Measurements from ENCODE around the gene YBEY.

Gene YBEY

DNA sequence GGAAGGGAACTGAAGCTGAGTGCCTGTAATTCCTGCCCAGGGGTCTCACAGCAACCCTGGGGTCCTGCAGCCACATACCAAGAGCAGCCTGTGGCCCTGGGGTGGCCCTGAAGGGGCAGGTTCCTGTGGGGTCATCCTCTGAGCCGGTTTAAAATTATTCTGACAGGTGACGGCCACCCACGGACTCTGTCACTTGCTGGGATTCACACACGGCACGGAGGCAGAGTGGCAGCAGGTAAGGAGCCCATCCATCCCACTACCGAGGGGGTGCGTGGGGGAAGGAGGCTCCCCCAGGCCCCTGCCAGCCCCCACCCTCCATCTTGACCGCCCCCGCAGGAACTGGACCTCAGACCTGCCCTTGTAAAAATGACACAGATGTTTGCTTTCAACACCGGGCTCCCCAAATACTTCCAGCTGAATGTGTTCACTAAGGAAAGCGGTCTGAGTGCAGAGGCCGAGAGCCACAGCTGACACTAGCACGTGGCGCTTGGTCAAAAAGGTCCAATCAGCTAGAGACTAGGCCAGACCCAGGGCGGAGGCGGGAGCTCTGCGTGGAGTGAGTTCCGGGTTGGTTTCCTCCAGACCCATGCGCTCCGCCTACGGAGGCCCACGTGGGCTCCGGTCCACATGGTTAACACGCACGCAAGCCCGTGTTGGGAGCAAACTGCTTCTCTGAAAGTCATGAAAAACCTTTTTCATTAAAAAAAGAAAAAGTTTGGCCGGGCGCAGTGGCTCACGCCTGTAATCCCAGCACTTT lies 10.0 kb downstream of the YBEY start:
- TF ChIP-seq, protein P1, sequence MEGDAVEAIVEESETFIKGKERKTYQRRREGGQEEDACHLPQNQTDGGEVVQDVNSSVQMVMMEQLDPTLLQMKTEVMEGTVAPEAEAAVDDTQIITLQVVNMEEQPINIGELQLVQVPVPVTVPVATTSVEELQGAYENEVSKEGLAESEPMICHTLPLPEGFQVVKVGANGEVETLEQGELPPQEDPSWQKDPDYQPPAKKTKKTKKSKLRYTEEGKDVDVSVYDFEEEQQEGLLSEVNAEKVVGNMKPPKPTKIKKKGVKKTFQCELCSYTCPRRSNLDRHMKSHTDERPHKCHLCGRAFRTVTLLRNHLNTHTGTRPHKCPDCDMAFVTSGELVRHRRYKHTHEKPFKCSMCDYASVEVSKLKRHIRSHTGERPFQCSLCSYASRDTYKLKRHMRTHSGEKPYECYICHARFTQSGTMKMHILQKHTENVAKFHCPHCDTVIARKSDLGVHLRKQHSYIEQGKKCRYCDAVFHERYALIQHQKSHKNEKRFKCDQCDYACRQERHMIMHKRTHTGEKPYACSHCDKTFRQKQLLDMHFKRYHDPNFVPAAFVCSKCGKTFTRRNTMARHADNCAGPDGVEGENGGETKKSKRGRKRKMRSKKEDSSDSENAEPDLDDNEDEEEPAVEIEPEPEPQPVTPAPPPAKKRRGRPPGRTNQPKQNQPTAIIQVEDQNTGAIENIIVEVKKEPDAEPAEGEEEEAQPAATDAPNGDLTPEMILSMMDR (IDR thresholded peaks at IDR 0.05; ENCODE audit: low read depth, low read length) = no peak
- no peak for TF ChIP-seq EZH2phosphoT487 (IDR thresholded peaks at IDR 0.05; ENCODE audit: low read depth)
- H3K4me1 ChIP-seq (ENCODE audit: low read length) = peaks cover 5% of the 10 kb centered on the region; the same call in 1 of the 2 replicates
- no peaks in the 10 kb centered on the region for H3K79me2 ChIP-seq (ENCODE audit: low read length)
- H3K9ac ChIP-seq (ENCODE audit: low read length) = no peak overlapping the region
- H2AFZ ChIP-seq (ENCODE audit: low read depth, low read length) = no peak overlapping the region
- H3K9me3 ChIP-seq (ENCODE audit: insufficient read depth, low read length) = 0 out of 2 replicates have a peak, but pooled peaks cover 3% of the 10 kb centered on the region
- H3K4me3 ChIP-seq (ENCODE audit: low read length) = no peak overlapping the region
- H4K20me1 ChIP-seq (ENCODE audit: insufficient read depth, low read length) = no peaks in the 10 kb centered on the region
- H3K4me2 ChIP-seq (ENCODE audit: low read length) = no peak overlapping the region
- no peaks in the 10 kb centered on the region for H3K27me3 ChIP-seq (ENCODE audit: low read depth, low read length)
- H3K27ac ChIP-seq (ENCODE audit: low read length) = no peak overlapping the region
- H3K36me3 ChIP-seq (replicated peaks; ENCODE audit: low read depth, low read length) = peaks cover 15% of the 10 kb centered on the region

DNA sequence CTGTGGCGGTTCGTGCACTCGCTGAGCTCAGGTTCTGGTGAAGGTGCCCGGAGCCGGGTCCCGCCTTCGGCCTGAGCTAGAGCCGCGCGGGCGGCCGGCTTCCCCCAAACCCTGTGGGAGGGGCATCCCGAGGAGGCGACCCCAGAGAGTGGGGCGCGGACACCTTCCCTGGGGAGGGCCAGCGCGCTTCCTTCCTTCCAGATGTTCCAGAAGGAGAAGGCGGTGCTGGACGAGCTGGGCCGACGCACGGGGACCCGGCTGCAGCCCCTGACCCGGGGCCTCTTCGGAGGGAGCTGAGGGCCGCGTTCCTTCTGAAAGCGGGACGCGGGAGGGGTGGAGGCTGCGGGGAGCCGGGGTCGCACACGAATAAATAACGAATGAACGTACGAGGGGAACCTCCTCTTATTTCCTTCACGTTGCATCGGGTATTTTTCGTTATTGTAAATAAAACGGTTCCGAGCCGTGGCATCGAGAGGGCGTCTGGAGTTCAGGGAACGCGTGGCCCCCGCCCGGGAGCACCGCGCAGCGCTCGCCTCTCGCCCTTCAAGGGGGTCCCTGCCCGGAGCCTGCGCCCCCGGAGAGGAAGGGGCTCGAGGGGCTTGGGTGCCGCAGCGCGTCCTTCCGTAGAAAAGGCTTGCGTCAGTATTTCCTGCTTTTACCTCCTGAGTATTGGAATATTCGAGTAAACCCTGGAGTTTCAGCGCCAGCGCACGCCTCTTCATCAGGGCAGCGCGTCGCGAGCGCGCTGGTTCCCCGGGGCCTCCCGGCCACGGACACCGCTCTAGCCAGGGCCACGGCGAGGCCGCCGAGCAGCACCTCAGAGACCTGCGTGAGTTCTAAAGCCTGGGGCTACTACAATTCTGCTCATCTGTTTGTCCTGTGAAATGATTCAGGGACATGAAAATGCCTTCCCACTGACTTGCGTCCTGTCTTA lies 11.5 kb downstream of the YBEY start:
- H3K27ac ChIP-seq (ENCODE audit: low read length) = no peak overlapping the region

DNA sequence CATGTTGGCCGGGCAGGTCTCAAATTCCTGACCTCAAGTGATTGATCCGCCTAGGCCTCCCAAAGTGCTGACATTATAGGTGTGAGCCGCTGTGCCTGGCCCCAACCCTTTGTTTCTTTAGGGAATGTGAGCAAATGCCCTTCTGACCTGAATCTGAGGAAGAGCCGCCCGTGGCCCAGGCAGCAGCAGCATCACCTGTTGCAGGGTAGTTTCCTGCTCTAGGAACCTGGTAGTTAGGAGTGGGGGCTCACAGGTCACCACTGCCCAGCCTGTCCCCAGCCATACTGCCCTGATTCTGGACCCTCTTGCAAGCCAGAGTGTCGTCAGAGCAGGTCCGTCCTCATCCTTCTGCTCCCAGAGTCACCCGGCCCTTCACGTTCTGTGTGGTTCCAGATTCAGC lies 13.0 kb downstream of the YBEY start:
- Histone ChIP-seq H3K4me3 (ENCODE audit: low read length) (no peak overlapping the region), H3K27me3 (ENCODE audit: low read depth, low read length) (no peaks in the 10 kb centered on the region), H3K9ac (ENCODE audit: low read length) (no peak overlapping the region), H3K79me2 (ENCODE audit: low read length) (no peaks in the 10 kb centered on the region), H2AFZ (ENCODE audit: low read depth, low read length) (no peak overlapping the region), H4K20me1 (ENCODE audit: insufficient read depth, low read length) (no peaks in the 10 kb centered on the region), H3K4me2 (ENCODE audit: low read length) (no peak overlapping the region), H3K27ac (ENCODE audit: low read length) (no peak overlapping the region), H3K9me3 (ENCODE audit: insufficient read depth, low read length) (no peaks in the 10 kb centered on the region), H3K36me3 (replicated peaks; ENCODE audit: low read depth, low read length) (peaks cover 3% of the 10 kb centered on the region), H3K4me1 (ENCODE audit: low read length) (no peaks in the 10 kb centered on the region)
- TF ChIP-seq, protein P1 (IDR thresholded peaks at IDR 0.05; ENCODE audit: low read depth, low read length) = no peak
- no peak for TF ChIP-seq EZH2phosphoT487 (IDR thresholded peaks at IDR 0.05; ENCODE audit: low read depth)

More for the DNA sequence above, 11.5 kb downstream of the YBEY start:
- Histone ChIP-seq H3K36me3 (replicated peaks; ENCODE audit: low read depth, low read length) (peaks cover 3% of the 10 kb centered on the region), H3K9me3 (ENCODE audit: insufficient read depth, low read length) (no peaks in the 10 kb centered on the region), H3K9ac (ENCODE audit: low read length) (no peak overlapping the region), H3K4me1 (ENCODE audit: low read length) (no peaks in the 10 kb centered on the region), H3K79me2 (ENCODE audit: low read length) (no peaks in the 10 kb centered on the region), H3K27me3 (ENCODE audit: low read depth, low read length) (no peaks in the 10 kb centered on the region), H4K20me1 (ENCODE audit: insufficient read depth, low read length) (no peaks in the 10 kb centered on the region), H2AFZ (ENCODE audit: low read depth, low read length) (no peak overlapping the region), H3K4me2 (ENCODE audit: low read length) (no peak overlapping the region), H3K4me3 (ENCODE audit: low read length) (no peak overlapping the region)
- no peak for TF ChIP-seq EZH2phosphoT487 (IDR thresholded peaks at IDR 0.05; ENCODE audit: low read depth)

DNA sequence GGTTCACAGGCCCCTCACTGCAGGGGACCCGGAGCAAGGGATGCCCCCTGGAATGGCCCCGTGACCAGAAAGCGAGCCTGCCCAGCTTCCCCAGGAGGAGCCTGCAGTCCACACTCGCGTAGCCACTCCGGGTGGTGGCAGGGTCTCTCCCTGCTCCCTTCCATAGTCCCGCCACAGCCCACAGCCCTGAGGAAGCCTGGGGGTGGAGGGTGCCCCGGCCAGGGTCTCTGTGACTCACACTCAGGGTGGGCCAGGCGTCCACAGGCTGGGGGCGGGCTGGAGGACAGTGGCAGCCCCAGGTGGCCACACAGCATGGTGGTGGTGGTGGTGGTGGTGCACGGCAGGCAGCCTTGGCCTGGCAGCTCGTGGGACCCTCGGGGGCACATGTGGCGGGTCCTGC lies 15.6 kb downstream of the YBEY start:
- H3K4me1 ChIP-seq (ENCODE audit: low read length) = no peaks in the 10 kb centered on the region
- H3K27ac ChIP-seq (ENCODE audit: low read length) = no peak overlapping the region
- H3K4me3 ChIP-seq (ENCODE audit: low read length) = no peak overlapping the region
- TF ChIP-seq, protein P1 (IDR thresholded peaks at IDR 0.05; ENCODE audit: low read depth, low read length) = no peak
- no peak for TF ChIP-seq EZH2phosphoT487 (IDR thresholded peaks at IDR 0.05; ENCODE audit: low read depth)
- no peak overlapping the region for H3K9ac ChIP-seq (ENCODE audit: low read length)
- H3K4me2 ChIP-seq (ENCODE audit: low read length) = no peak overlapping the region
- H2AFZ ChIP-seq (ENCODE audit: low read depth, low read length) = no peak overlapping the region
- no peaks in the 10 kb centered on the region for H4K20me1 ChIP-seq (ENCODE audit: insufficient read depth, low read length)
- H3K36me3 ChIP-seq (replicated peaks; ENCODE audit: low read depth, low read length) = peaks cover 7% of the 10 kb centered on the region
- no peaks in the 10 kb centered on the region for H3K9me3 ChIP-seq (ENCODE audit: insufficient read depth, low read length)
- no peaks in the 10 kb centered on the region for H3K79me2 ChIP-seq (ENCODE audit: low read length)
- no peaks in the 10 kb centered on the region for H3K27me3 ChIP-seq (ENCODE audit: low read depth, low read length)
